Psoas muscle (tissue), 8 donors: ENCODE measurements around the gene CEP126. TPM values are rescaled to one million over a fixed set of nuclear protein-coding genes. Genes with fewer than 3 reads are reported as not detected.

Experiments used
- ATAC-seq, 4 donors: fragments of 200-7000 bp; cut with Tn5 transposase; one replicate each; pipeline ENCODE4 v1.9.1; 2020; ENCODE audit warnings: moderate library complexity in 3 of 4, mild to moderate bottlenecking in 2 of 4
- DNase-seq, 2 donors: peaks; one replicate each; pipeline ENCODE4 v3.0.0-alpha.2; 2020
- H3K27ac ChIP-seq: fragments of 200-600 bp; one replicate; pipeline ENCODE4 v1.8.0; 2022
- H3K27me3 ChIP-seq, 3 donors: fragments of 200-600 bp in 1 of 3; one replicate each; pipeline versions ENCODE4 v1.6.1 to v1.8.0; 2013 to 2022; ENCODE audit warnings: low read length in 2 of 3, mild to moderate bottlenecking in 2 of 3, moderate library complexity in 1 of 3; ENCODE audit not compliant: insufficient read depth in 3 of 3
- H3K36me3 ChIP-seq, 2 donors: fragments of 200-600 bp in 1 of 2; one replicate each; pipeline versions ENCODE4 v1.6.1 to v1.8.0; 2013 to 2022; ENCODE audit warnings: low read depth in 1 of 2, mild to moderate bottlenecking in 1 of 2, moderate library complexity in 1 of 2; ENCODE audit not compliant: insufficient read depth in 1 of 2
- H3K4me1 ChIP-seq: fragments of 200-600 bp; one replicate; pipeline ENCODE4 v1.8.0; 2022
- H3K4me3 ChIP-seq: fragments of 200-600 bp; one replicate; pipeline ENCODE4 v1.8.0; 2022; ENCODE audit warnings: mild to moderate bottlenecking
- H3K9me3 ChIP-seq: fragments of 200-600 bp; one replicate; pipeline ENCODE4 v1.8.0; 2022
- CTCF ChIP-seq: fragments of 200-600 bp; IDR thresholded peaks from one replicate; pipeline ENCODE4 v1.8.0; 2022; ENCODE audit warnings: antibody characterized with exemption
- WGBS, 3 donors: extraction: QIAGEN DNeasy Blood & Tissue Kit; methylation state at CpG; one replicate each; pipeline versions ENCODE4 v1.1.6 to v1.1.7; 2013; 5-methylcytosine and 5-hydroxymethylcytosine counted together
- intact Hi-C, 2 donors: fragments of 100-400 bp; cut with DNase I; formaldehyde crosslinking; loops; one replicate each; pipeline versions ENCODE4 v1.11.0 to v1.14.2; 2022
- long read RNA-seq, 2 donors: library from polyadenylated mRNA; unstranded; transcript quantifications; one replicate each; pipeline ENCODE4 v2.0.0, GENCODE V29; 2021
- polyA plus RNA-seq, 3 donors: library from polyadenylated mRNA; stranded (reverse); fragments of 200-250 nt; gene quantifications; one replicate each; pipeline ENCODE4 v1.2.3, GENCODE V29; 2013
- total RNA-seq, 4 donors: library from RNA; stranded (reverse); fragmentation: NEBNext Ultra II Directional in 2 of 4; extraction: Animal tissue kit (Norgen Biotek cat#: 25700) in 2 of 4; gene quantifications; one replicate each; pipeline versions ENCODE4 v1.2.1 to v1.2.4, GENCODE V29; 2021 to 2023
- donor health status: healthy with polysubstance abuse.
- donor health status: DM: no; HTN: no; CAD: no; lungs with moderate emphysema.
- donor health status: Bipolar disorder and iron deficiency.
- donor health status: healthy.
- donor health status: DM: yes; HTN: yes; CAD: no.
- donor health status: DM: no; HTN: no; CAD: no.
- donor health status: DM: no; HTN: no; CAD: no.
- donor health status: DM: yes; HTN: yes; CAD: no.

Gene CEP126
- total RNA-seq (1 to 10 TPM in 1 of 4 donors, under 1 TPM in 3; 0.46 to 1.2 (median 0.52) TPM), polyA plus RNA-seq (under 1 TPM; 0.12 to 0.34 (median 0.21) TPM)
- long read RNA-seq, donor 1 = 0 reads
- long read RNA-seq, donor 2, partial matches to known transcripts = 1 of 1 reads
- long read RNA-seq, donor 2, other reads (novel, unspliced or antisense) = 0 of 1 reads

GRCh38 chr11:101914738-101915426, at the start of gene CEP126:
Gene CEP126, plus strand, starts transcription at chr11:101915010. Its CDS starts 275 bp downstream, at chr11:101915285.
- Histone ChIP-seq H3K27ac (peak within 1 kb of the TSS; percentile 67), H3K9me3 (no peaks in the 10 kb centered on the region), H3K4me3 (peak within 1 kb of the TSS; percentile 83), H3K27me3 (no peaks in the 10 kb centered on the region), H3K36me3 (no peaks in the 10 kb centered on the region), H3K4me1 (peaks cover 10% of the 10 kb centered on the region)
- 0% methylated on average over 56 of the region's 56 CpGs for WGBS, 3 donors
- DNase-seq (peak; percentile 94 to 96), ATAC-seq (peak; percentile 94 to 99 (median 98))
- intact Hi-C loops = loop anchor here in 1 of 2 donors (10.0 kb wide), 1 partner anchor 90 kb away; no protein-coding TSS in a partner anchor
- peak; percentile 23 for TF ChIP-seq CTCF

- no peak for DNase-seq
- Histone ChIP-seq H3K27me3 (no peaks in the 10 kb centered on the region), H3K4me3 (no peak overlapping the region), H3K36me3 (no peaks in the 10 kb centered on the region), H3K4me1 (no peaks in the 10 kb centered on the region), H3K27ac (no peak overlapping the region), H3K9me3 (no peaks in the 10 kb centered on the region)
- 58 to 67% (median 65%) methylated on average over 5 of the region's 5 CpGs for WGBS, 3 donors
- no peak for TF ChIP-seq CTCF
- intact Hi-C loops = no loop called here
- ATAC-seq = peak in 1 of 4 donors; percentile 39
Measured at GRCh38 chr11:101866619-101867491, 48.0 kb upstream of the CEP126 start.

- intact Hi-C loops = no loop called here
- DNase-seq (no peak), ATAC-seq (no peak)
- 75 to 81% (median 78%) methylated on average over 2 of the region's 2 CpGs for WGBS, 3 donors
- Histone ChIP-seq H3K27me3 (no peaks in the 10 kb centered on the region), H3K9me3 (no peaks in the 10 kb centered on the region), H3K4me3 (no peak overlapping the region), H3K36me3 (no peaks in the 10 kb centered on the region), H3K27ac (no peak overlapping the region), H3K4me1 (no peaks in the 10 kb centered on the region)
- TF ChIP-seq CTCF = no peak
Measured at GRCh38 chr11:101867951-101868350, 46.9 kb upstream of the CEP126 start.

GRCh38 chr11:101870510-101870909, 44.3 kb upstream of the CEP126 start:
- Histone ChIP-seq H3K4me3 (no peak overlapping the region), H3K27me3 (no peaks in the 10 kb centered on the region), H3K27ac (no peak overlapping the region), H3K9me3 (no peaks in the 10 kb centered on the region), H3K36me3 (no peaks in the 10 kb centered on the region), H3K4me1 (no peaks in the 10 kb centered on the region)
- intact Hi-C loops = no loop called here
- no peak for ATAC-seq
- WGBS, 3 donors = 91 to 94% (median 94%) methylated on average over 6 of the region's 6 CpGs
- DNase-seq = no peak
- TF ChIP-seq CTCF = no peak
